H9 (cell line): Measurements from ENCODE around the gene OR52E4. TPM values are rescaled to one million over a fixed set of nuclear protein-coding genes. Genes with fewer than 3 reads are reported as not detected.

Source experiments
- DNase-seq: peaks from one replicate; pipeline ENCODE4 v3.0.0-alpha.2; 2017
- H2AFZ ChIP-seq: one replicate; pipeline ENCODE4 v1.6.1; 2013; ENCODE audit warnings: mild to moderate bottlenecking, low read length, control low read depth, moderate library complexity
- H2AK5ac ChIP-seq: 2 replicates; pipeline ENCODE4 v1.6.1; 2013; ENCODE audit warnings: low read length, control low read depth, mixed read lengths; ENCODE audit not compliant: insufficient read length
- H2BK120ac ChIP-seq: one replicate; pipeline ENCODE4 v1.6.1; 2013; ENCODE audit warnings: low read depth, mild to moderate bottlenecking, low read length, control low read depth, inconsistent platforms; ENCODE audit not compliant: poor library complexity, severe bottlenecking
- H2BK12ac ChIP-seq: 2 replicates; pipeline ENCODE4 v1.6.1; 2013; ENCODE audit warnings: low read length, control low read depth, mixed read lengths, low read depth; ENCODE audit not compliant: insufficient read length
- H2BK15ac ChIP-seq: 2 replicates; pipeline ENCODE4 v1.6.1; 2013; ENCODE audit warnings: low read depth, low read length, control low read depth
- H2BK20ac ChIP-seq: one replicate; pipeline ENCODE4 v1.6.1; 2013; ENCODE audit warnings: low read depth, mild to moderate bottlenecking, low read length, control low read depth, inconsistent platforms; ENCODE audit not compliant: poor library complexity, severe bottlenecking
- H2BK5ac ChIP-seq: 2 replicates; pipeline ENCODE4 v1.6.1; 2013; ENCODE audit warnings: low read length, control low read depth, mixed read lengths; ENCODE audit not compliant: insufficient read length
- H3K14ac ChIP-seq: 2 replicates; pipeline ENCODE4 v1.6.1; 2013; ENCODE audit warnings: low read length, control low read depth; ENCODE audit not compliant: insufficient read depth
- H3K18ac ChIP-seq: 2 replicates; pipeline ENCODE4 v1.6.1; 2013; ENCODE audit warnings: low read depth, mild to moderate bottlenecking, mixed read lengths, low read length, control low read depth; ENCODE audit not compliant: insufficient read length
- H3K23ac ChIP-seq: 2 replicates; pipeline ENCODE4 v1.6.1; 2013; ENCODE audit warnings: low read length, control low read depth, mixed read lengths, low read depth; ENCODE audit not compliant: insufficient read length
- H3K23me2 ChIP-seq: 2 replicates; pipeline ENCODE4 v1.6.1; 2013; ENCODE audit warnings: low read depth, mild to moderate bottlenecking, mixed read lengths, low read length, control low read depth; ENCODE audit not compliant: insufficient read length, poor library complexity, severe bottlenecking
- H3K27ac ChIP-seq: 2 replicates; pipeline ENCODE4 v1.5.1; 2013; ENCODE audit warnings: low read length, control low read depth, mixed read lengths, low read depth; ENCODE audit not compliant: insufficient read length
- H3K27me3 ChIP-seq: 2 replicates; pipeline ENCODE4 v1.6.1; 2013; ENCODE audit warnings: low read length, control low read depth, inconsistent platforms; ENCODE audit not compliant: insufficient read depth
- H3K4ac ChIP-seq: 2 replicates; pipeline ENCODE4 v1.6.1; 2013; ENCODE audit warnings: low read depth, mild to moderate bottlenecking, control low read depth, inconsistent platforms, low read length, moderate library complexity
- H3K4me1 ChIP-seq: 2 replicates; pipeline ENCODE4 v1.6.1; 2013; ENCODE audit warnings: low read length, control low read depth, inconsistent platforms; ENCODE audit not compliant: insufficient read depth
- H3K4me2 ChIP-seq: 2 replicates; pipeline ENCODE4 v1.6.1; 2013; ENCODE audit warnings: low read length, control low read depth, mixed read lengths; ENCODE audit not compliant: insufficient read length, insufficient read depth
- H3K56ac ChIP-seq: 2 replicates; pipeline ENCODE4 v1.6.1; 2013; ENCODE audit warnings: low read depth, mild to moderate bottlenecking, mixed read lengths, low read length, control low read depth; ENCODE audit not compliant: insufficient read length
- H3K79me1 ChIP-seq: 2 replicates; pipeline ENCODE4 v1.6.1; 2013; ENCODE audit warnings: low read depth, mild to moderate bottlenecking, moderate library complexity, low read length, control low read depth, inconsistent platforms; ENCODE audit not compliant: insufficient read depth, poor library complexity, severe bottlenecking
- H3K79me2 ChIP-seq: 2 replicates; pipeline ENCODE4 v1.6.1; 2013; ENCODE audit warnings: low read length, control low read depth, inconsistent platforms; ENCODE audit not compliant: insufficient read depth
- H3K9ac ChIP-seq: 2 replicates; pipeline ENCODE4 v1.6.1; 2013; ENCODE audit warnings: low read length, control low read depth, mixed read lengths; ENCODE audit not compliant: insufficient read length; ENCODE audit errors: extremely low read depth
- H3K9me3 ChIP-seq: one replicate; pipeline ENCODE4 v1.6.1; 2013; ENCODE audit warnings: low read depth, low read length, inconsistent platforms; ENCODE audit not compliant: control insufficient read depth
- H3T11ph ChIP-seq: one replicate; pipeline ENCODE4 v1.6.1; 2013; ENCODE audit warnings: mild to moderate bottlenecking, low read length, control low read depth, inconsistent platforms
- H4K20me1 ChIP-seq: one replicate; pipeline ENCODE4 v1.6.1; 2013; ENCODE audit not compliant: control insufficient read depth, insufficient read length, insufficient read depth
- H4K5ac ChIP-seq: 2 replicates; pipeline ENCODE4 v1.6.1; 2013; ENCODE audit warnings: low read depth, mild to moderate bottlenecking, mixed read lengths, low read length, control low read depth; ENCODE audit not compliant: insufficient read length
- H4K8ac ChIP-seq: replicated peaks from 2 replicates; pipeline ENCODE4 v1.6.1; 2013; ENCODE audit warnings: low read length, control low read depth, mixed read lengths, low read depth; ENCODE audit not compliant: insufficient read length
- H4K91ac ChIP-seq: 2 replicates; pipeline ENCODE4 v1.6.1; 2013; ENCODE audit warnings: low read depth, mild to moderate bottlenecking, moderate library complexity, mixed read lengths, low read length, control low read depth; ENCODE audit not compliant: insufficient read length
- H3K27ac Mint-ChIP-seq, 3 experiments: 2 replicates in 2 of 3; 3 replicates in 1 of 3; pipeline ENCODE4 v1.8.0; 2020 to 2021; ENCODE audit warnings: mixed read lengths in 3 of 3, mild to moderate bottlenecking in 1 of 3, moderate library complexity in 1 of 3
- H3K27me3 Mint-ChIP-seq: 2 replicates; pipeline ENCODE4 v1.8.0; 2021; ENCODE audit warnings: low read depth, mild to moderate bottlenecking, moderate library complexity, mixed read lengths
- H3K36me3 Mint-ChIP-seq, 3 experiments: 2 replicates in 2 of 3; 3 replicates in 1 of 3; pipeline ENCODE4 v1.8.0; 2020 to 2021; ENCODE audit warnings: low read depth in 3 of 3, mixed read lengths in 3 of 3; ENCODE audit not compliant: insufficient read depth in 1 of 3
- H3K4me1 Mint-ChIP-seq, 2 experiments: 2 replicates each; pipeline ENCODE4 v1.8.0; 2020; ENCODE audit warnings: mixed read lengths in 2 of 2
- H3K4me3 Mint-ChIP-seq, 2 experiments: 2 replicates in 1 of 2; 3 replicates in 1 of 2; pipeline ENCODE4 v1.8.0; 2020 to 2021; ENCODE audit warnings: mild to moderate bottlenecking in 2 of 2, mixed read lengths in 2 of 2, moderate library complexity in 1 of 2
- H3K9me3 Mint-ChIP-seq, 2 experiments: 2 replicates in 1 of 2; 3 replicates in 1 of 2; pipeline ENCODE4 v1.8.0; 2020; ENCODE audit warnings: mild to moderate bottlenecking in 2 of 2, mixed read lengths in 2 of 2, moderate library complexity in 1 of 2
- CTCF ChIP-seq: fragments of 200-600 bp; sonication (generic); conservative IDR thresholded peaks from 3 replicates; pipeline ENCODE4 v1.8.0; 2021; ENCODE audit warnings: antibody characterized with exemption, mild to moderate bottlenecking
- WGBS: extraction: QIAGEN DNeasy Blood & Tissue Kit; methylation state at CpG from one replicate; pipeline ENCODE4 v1.1.7; 2013; ENCODE audit warnings: missing lambda C conversion rate, low lambda C conversion rate, mixed read lengths; ENCODE audit not compliant: insufficient read length; ENCODE audit errors: extremely low coverage; 5-methylcytosine and 5-hydroxymethylcytosine counted together
- total RNA-seq: library from RNA; stranded (reverse); gene quantifications from 2 replicates; pipeline ENCODE4 v1.2.1, GENCODE V29; 2021

Gene OR52E4
- total RNA-seq, 1 experiment from 2014 or later: not detected

GRCh38 chr11:5929571-5930368 is 49.3 kb downstream of the OR52E4 start:
- H3K9ac ChIP-seq: no peak overlapping the region
- H2AFZ ChIP-seq: no peak overlapping the region
- H2BK120ac ChIP-seq: no peak overlapping the region
- no peaks in the 10 kb centered on the region for H3K79me2 ChIP-seq
- H3K23me2 ChIP-seq: peaks cover 2% of the 10 kb centered on the region
- no peak for DNase-seq
- H3T11ph ChIP-seq: no peak overlapping the region
- Mint-ChIP-seq H3K4me1 (no peaks in the 10 kb centered on the region), H3K27me3 (peaks cover 1% of the 10 kb centered on the region), H3K4me3 (no peak overlapping the region), H3K27ac (no peak overlapping the region), H3K9me3 (peaks cover 32 to 39% of the 10 kb centered on the region in 2 experiments), H3K36me3 (peaks cover 16 to 34% (median 18%) of the 10 kb centered on the region in 3 experiments)
- H3K14ac ChIP-seq: no peak overlapping the region
- no peak overlapping the region for H3K56ac ChIP-seq
- H2BK20ac ChIP-seq: no peak overlapping the region
- H2AK5ac ChIP-seq: no peak overlapping the region
- no peaks in the 10 kb centered on the region for H3K79me1 ChIP-seq
- no peak overlapping the region for H2BK12ac ChIP-seq
- no peaks in the 10 kb centered on the region for H3K9me3 ChIP-seq
- no peak overlapping the region for H3K23ac ChIP-seq
- no peak overlapping the region for H3K4me2 ChIP-seq
- H4K91ac ChIP-seq: no peak overlapping the region
- H2BK15ac ChIP-seq: no peak overlapping the region
- H2BK5ac ChIP-seq: no peak overlapping the region
- H3K27ac ChIP-seq: no peak overlapping the region
- no peak overlapping the region for H3K4ac ChIP-seq
- no CpG with 5 or more reads among the region's 31 CpGs for WGBS
- no peaks in the 10 kb centered on the region for H3K4me1 ChIP-seq
- no peaks in the 10 kb centered on the region for H3K27me3 ChIP-seq
- H4K20me1 ChIP-seq: no peaks in the 10 kb centered on the region
- TF ChIP-seq CTCF: no peak
- no peak overlapping the region for H4K8ac ChIP-seq
- H3K18ac ChIP-seq: no peak overlapping the region
- no peak overlapping the region for H4K5ac ChIP-seq
